HepG2 (cell line): Measurements from ENCODE around the gene L3MBTL1. TPM values are rescaled to one million over a fixed set of nuclear protein-coding genes. Genes with fewer than 3 reads are reported as not detected.

Experiments used
- ELF4 ChIP-seq: sonication (generic); formaldehyde crosslinking; IDR thresholded peaks from 2 replicates; pipeline ENCODE4 v1.5.0; 2020; ENCODE audit warnings: missing genetic modification reagents, mild to moderate bottlenecking, moderate library complexity, borderline replicate concordance
- ESRRA ChIP-seq: sonication (generic); formaldehyde crosslinking; IDR thresholded peaks from 2 replicates; pipeline ENCODE4 v1.5.1; 2020; ENCODE audit warnings: mild to moderate bottlenecking, low read depth, missing genetic modification reagents
- FOSL1 ChIP-seq: sonication (generic); formaldehyde crosslinking; IDR thresholded peaks from 2 replicates; pipeline ENCODE4 v1.9.0; 2021; ENCODE audit warnings: missing genetic modification reagents, borderline replicate concordance
- JARID2 ChIP-seq: sonication (generic); formaldehyde crosslinking; IDR thresholded peaks from 2 replicates; pipeline ENCODE4 v1.8.1; 2023; ENCODE audit warnings: missing genetic modification reagents, inconsistent platforms; ENCODE audit not compliant: insufficient replicate concordance
- KDM4B ChIP-seq: sonication (generic); formaldehyde crosslinking; IDR thresholded peaks from 2 replicates; pipeline ENCODE4 v1.4.0; 2020; ENCODE audit warnings: missing genetic modification reagents
- KDM5A ChIP-seq: fragments of 200-600 bp; sonication (generic); IDR thresholded peaks from 2 replicates; pipeline ENCODE4 v1.7.0; 2018; ENCODE audit warnings: antibody characterized with exemption, mild to moderate bottlenecking, low read length, borderline replicate concordance
- KLF12 ChIP-seq: sonication (generic); formaldehyde crosslinking; IDR thresholded peaks from 2 replicates; pipeline ENCODE4 v1.4.0; 2020; ENCODE audit warnings: missing genetic modification reagents, borderline replicate concordance
- TGIF2 ChIP-seq: IDR thresholded peaks from 2 replicates; pipeline ENCODE4 v1.6.1; 2016; ENCODE audit warnings: control low read depth, missing compliant biosample characterization
- TOPORS ChIP-seq: sonication (generic); formaldehyde crosslinking; IDR thresholded peaks from 2 replicates; pipeline ENCODE4 v1.8.0; 2023; ENCODE audit warnings: mild to moderate bottlenecking, missing genetic modification reagents
- ZSCAN20 ChIP-seq: sonication (generic); formaldehyde crosslinking; IDR thresholded peaks from 2 replicates; pipeline ENCODE4 v1.4.0; 2020; ENCODE audit warnings: missing genetic modification reagents, mild to moderate bottlenecking, borderline replicate concordance
- ZSCAN21 ChIP-seq: sonication (generic); formaldehyde crosslinking; IDR thresholded peaks from 2 replicates; pipeline ENCODE4 v1.8.0; 2022; ENCODE audit warnings: mild to moderate bottlenecking, missing genetic modification reagents, moderate library complexity, borderline replicate concordance
- polyA plus RNA-seq, 8 experiments: library from polyadenylated mRNA; depleted of rRNA in 3 of 8; stranded (reverse) in 7 of 8; unstranded in 1 of 8; fragments of >200 nt; fragmentation: Illumina TruSeq in 4 of 8; extraction: Trizol in 4 of 8; gene quantifications; 2 replicates each; pipeline versions ENCODE4 v1.2.1 to v1.2.3, GENCODE V29; 2011 to 2016; ENCODE audit warnings: low read depth in 4 of 8, missing spikeins in 1 of 8, mixed read lengths in 1 of 8; ENCODE audit not compliant: insufficient read depth in 1 of 8
- total RNA-seq, 5 experiments: library from RNA; depleted of rRNA; stranded (reverse); fragments of >200 nt; fragmentation: Illumina TruSeq; extraction: Trizol; gene quantifications; 2 replicates each; pipeline ENCODE4 v1.2.3, GENCODE V29; 2016; ENCODE audit warnings: low read depth in 1 of 5
- TF ChIP-seq, protein P1 (sequence below): conservative IDR thresholded peaks from 2 replicates; pipeline ENCODE4 v1.6.1; 2018; ENCODE audit warnings: missing genetic modification reagents
- TF ChIP-seq, protein P2 (sequence below): sonication (generic); formaldehyde crosslinking; conservative IDR thresholded peaks from 2 replicates; pipeline ENCODE4 v1.8.0; 2022; ENCODE audit warnings: missing genetic modification reagents
- TF ChIP-seq, protein P3 (sequence below): sonication (generic); formaldehyde crosslinking; IDR thresholded peaks from one replicate; pipeline ENCODE4 v1.5.1; 2020; ENCODE audit warnings: mild to moderate bottlenecking, missing genetic modification reagents; ENCODE audit errors: not compliant biosample characterization
- TF ChIP-seq, protein P4 (sequence below): IDR thresholded peaks from 2 replicates; pipeline ENCODE4 v1.6.1; 2012; ENCODE audit warnings: low read depth, low read length, improper control_type of control experiment

L3MBTL1 gene
- total and polyA plus RNA-seq, 2 of the 13 experiments (the other 11 are each of a cell fraction or from before 2014, with no cell fraction given), result 9.0 to 17.8 TPM

DNA sequence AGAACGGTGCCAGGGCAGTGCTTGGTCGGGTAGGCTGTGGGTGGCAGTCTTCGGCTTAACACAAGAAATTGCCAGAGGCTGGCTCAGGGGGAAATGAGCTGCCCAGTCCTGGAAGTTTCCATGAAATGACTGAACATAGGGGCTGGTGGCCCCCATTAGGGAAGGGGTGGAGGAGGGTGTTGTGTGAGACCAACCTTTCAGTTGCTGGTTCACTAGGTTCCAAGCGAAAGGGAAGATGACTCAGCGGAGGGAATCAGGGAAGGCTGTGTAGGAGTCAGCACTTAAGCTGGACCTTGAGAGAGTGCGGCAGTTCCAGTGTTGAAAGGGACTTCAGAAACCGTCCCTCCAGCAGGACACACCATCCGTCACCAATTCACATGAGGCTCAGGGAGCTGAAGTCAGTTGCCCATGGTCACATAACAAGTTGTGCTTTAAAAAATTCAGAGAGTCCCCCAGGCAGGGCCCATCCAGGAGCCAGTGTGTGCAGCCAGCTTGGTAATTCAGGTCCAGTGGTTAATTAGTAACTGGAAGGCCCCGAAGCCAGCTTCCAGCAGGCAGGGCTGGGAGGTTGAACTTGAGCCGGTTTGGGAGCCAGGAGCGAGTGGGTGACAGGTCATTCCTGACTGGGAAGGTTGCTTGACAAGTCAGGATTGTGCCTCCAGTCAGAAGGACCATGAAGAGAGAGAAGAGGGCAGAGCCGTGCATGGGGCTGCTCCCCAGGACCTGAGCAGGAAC lies 51.1 kb downstream of the L3MBTL1 start, which contains the start of gene SGK2 (continued):
- TF ChIP-seq FOSL1 (CRISPR knock-in tag), result no peak; the same call in 1 of the 2 replicates
- TF ChIP-seq, protein P1, sequence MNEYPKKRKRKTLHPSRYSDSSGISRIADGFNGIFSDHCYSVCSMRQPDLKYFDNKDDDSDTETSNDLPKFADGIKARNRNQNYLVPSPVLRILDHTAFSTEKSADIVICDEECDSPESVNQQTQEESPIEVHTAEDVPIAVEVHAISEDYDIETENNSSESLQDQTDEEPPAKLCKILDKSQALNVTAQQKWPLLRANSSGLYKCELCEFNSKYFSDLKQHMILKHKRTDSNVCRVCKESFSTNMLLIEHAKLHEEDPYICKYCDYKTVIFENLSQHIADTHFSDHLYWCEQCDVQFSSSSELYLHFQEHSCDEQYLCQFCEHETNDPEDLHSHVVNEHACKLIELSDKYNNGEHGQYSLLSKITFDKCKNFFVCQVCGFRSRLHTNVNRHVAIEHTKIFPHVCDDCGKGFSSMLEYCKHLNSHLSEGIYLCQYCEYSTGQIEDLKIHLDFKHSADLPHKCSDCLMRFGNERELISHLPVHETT (CRISPR knock-in tag), result no peak; the same call in 1 of the 2 replicates
- TF ChIP-seq TGIF2 (CRISPR knock-in tag), result peak; percentile 76; the same call in 1 of the 2 replicates
- TF ChIP-seq ESRRA (CRISPR knock-in tag), result peak; percentile 65; the same call in 1 of the 2 replicates
- peak; percentile 87 for TF ChIP-seq ZSCAN20 (CRISPR knock-in tag)
- no peak for TF ChIP-seq ELF4
- TF ChIP-seq KDM5A, result peak; percentile 63; the same call in 1 of the 2 replicates
- TF ChIP-seq KDM4B, result 0 out of 2 replicates have a peak, but pooled peaks have one; percentile 39
- no peak for TF ChIP-seq TOPORS (CRISPR knock-in tag)
- TF ChIP-seq, protein P2, sequence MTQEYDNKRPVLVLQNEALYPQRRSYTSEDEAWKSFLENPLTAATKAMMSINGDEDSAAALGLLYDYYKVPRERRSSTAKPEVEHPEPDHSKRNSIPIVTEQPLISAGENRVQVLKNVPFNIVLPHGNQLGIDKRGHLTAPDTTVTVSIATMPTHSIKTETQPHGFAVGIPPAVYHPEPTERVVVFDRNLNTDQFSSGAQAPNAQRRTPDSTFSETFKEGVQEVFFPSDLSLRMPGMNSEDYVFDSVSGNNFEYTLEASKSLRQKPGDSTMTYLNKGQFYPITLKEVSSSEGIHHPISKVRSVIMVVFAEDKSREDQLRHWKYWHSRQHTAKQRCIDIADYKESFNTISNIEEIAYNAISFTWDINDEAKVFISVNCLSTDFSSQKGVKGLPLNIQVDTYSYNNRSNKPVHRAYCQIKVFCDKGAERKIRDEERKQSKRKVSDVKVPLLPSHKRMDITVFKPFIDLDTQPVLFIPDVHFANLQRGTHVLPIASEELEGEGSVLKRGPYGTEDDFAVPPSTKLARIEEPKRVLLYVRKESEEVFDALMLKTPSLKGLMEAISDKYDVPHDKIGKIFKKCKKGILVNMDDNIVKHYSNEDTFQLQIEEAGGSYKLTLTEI (CRISPR knock-in tag), result no peak
- TF ChIP-seq KLF12, result no peak; the same call in 1 of the 2 replicates
- TF ChIP-seq, protein P3, sequence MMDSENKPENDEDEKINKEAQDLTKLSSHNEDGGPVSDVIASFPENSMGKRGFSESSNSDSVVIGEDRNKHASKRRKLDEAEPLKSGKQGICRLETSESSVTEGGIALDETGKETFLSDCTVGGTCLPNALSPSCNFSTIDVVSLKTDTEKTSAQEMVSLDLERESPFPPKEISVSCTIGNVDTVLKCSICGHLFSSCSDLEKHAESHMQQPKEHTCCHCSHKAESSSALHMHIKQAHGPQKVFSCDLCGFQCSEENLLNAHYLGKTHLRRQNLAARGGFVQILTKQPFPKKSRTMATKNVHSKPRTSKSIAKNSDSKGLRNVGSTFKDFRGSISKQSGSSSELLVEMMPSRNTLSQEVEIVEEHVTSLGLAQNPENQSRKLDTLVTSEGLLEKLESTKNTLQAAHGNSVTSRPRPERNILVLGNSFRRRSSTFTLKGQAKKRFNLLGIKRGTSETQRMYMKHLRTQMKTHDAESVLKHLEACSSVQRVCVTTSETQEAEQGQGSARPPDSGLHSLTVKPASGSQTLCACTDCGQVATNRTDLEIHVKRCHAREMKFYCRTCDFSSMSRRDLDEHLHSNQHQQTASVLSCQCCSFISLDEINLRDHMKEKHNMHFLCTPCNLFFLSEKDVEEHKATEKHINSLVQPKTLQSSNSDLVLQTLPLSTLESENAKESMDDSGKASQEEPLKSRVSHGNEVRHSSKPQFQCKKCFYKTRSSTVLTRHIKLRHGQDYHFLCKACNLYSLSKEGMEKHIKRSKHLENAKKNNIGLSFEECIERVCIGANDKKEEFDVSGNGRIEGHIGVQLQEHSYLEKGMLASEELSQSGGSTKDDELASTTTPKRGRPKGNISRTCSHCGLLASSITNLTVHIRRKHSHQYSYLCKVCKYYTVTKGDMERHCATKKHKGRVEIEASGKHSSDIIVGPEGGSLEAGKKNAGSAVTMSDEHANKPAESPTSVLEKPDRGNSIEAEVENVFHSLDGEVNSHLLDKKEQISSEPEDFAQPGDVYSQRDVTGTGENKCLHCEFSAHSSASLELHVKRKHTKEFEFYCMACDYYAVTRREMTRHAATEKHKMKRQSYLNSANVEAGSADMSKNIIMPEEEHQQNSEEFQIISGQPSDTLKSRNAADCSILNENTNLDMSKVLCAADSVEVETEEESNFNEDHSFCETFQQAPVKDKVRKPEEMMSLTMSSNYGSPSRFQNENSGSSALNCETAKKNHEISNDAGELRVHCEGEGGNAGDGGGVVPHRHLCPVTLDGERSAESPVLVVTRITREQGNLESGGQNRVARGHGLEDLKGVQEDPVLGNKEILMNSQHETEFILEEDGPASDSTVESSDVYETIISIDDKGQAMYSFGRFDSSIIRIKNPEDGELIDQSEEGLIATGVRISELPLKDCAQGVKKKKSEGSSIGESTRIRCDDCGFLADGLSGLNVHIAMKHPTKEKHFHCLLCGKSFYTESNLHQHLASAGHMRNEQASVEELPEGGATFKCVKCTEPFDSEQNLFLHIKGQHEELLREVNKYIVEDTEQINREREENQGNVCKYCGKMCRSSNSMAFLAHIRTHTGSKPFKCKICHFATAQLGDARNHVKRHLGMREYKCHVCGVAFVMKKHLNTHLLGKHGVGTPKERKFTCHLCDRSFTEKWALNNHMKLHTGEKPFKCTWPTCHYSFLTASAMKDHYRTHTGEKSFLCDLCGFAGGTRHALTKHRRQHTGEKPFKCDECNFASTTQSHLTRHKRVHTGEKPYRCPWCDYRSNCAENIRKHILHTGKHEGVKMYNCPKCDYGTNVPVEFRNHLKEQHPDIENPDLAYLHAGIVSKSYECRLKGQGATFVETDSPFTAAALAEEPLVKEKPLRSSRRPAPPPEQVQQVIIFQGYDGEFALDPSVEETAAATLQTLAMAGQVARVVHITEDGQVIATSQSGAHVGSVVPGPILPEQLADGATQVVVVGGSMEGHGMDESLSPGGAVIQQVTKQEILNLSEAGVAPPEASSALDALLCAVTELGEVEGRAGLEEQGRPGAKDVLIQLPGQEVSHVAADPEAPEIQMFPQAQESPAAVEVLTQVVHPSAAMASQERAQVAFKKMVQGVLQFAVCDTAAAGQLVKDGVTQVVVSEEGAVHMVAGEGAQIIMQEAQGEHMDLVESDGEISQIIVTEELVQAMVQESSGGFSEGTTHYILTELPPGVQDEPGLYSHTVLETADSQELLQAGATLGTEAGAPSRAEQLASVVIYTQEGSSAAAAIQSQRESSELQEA (CRISPR knock-in tag), result no peak
- TF ChIP-seq JARID2, result peak; percentile 25
- peak; percentile 18; the same call in 1 of the 2 replicates for TF ChIP-seq ZSCAN21 (CRISPR knock-in tag)
- TF ChIP-seq, protein P4, sequence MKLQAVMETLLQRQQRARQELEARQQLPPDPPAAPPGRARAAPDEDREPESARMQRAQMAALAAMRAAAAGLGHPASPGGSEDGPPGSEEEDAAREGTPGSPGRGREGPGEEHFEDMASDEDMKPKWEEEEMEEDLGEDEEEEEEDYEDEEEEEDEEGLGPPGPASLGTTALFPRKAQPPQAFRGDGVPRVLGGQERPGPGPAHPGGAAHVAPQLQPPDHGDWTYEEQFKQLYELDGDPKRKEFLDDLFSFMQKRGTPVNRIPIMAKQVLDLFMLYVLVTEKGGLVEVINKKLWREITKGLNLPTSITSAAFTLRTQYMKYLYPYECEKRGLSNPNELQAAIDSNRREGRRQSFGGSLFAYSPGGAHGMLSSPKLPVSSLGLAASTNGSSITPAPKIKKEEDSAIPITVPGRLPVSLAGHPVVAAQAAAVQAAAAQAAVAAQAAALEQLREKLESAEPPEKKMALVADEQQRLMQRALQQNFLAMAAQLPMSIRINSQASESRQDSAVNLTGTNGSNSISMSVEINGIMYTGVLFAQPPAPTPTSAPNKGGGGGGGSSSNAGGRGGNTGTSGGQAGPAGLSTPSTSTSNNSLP, result peak; percentile 80
